HCT116 (cell line): ENCODE results near the gene VPS11. TPM values are rescaled to one million over a fixed set of nuclear protein-coding genes. Genes with fewer than 3 reads are reported as not detected.

Experiments used
- ATAC-seq: fragments of 200-7000 bp; cut with Tn5 transposase; 2 replicates; pipeline ENCODE4 v1.9.1; 2020; ENCODE audit warnings: mild to moderate bottlenecking, moderate library complexity
- BruUV-seq: library from RNA; stranded (reverse); fragments of 400-500 nt; replicated peaks from 2 replicates; lab custom pipeline; 2021; lab: Mats Ljungman, UMichigan
- CTCF ChIA-PET: fragments of 300-600 bp; sonication (Branson Sonifier 250); formaldehyde crosslinking; loops from one replicate; lab custom pipeline; 2021; ENCODE audit warnings: antibody characterized with exemption; lab: Charles Lee
- POLR2A ChIA-PET: fragments of 300-600, 350-600 bp; sonication (Branson Sonifier 250); formaldehyde crosslinking; loops from one replicate; lab custom pipeline; 2021; ENCODE audit warnings: antibody characterized with exemption; lab: Charles Lee
- RAD21 ChIA-PET, 2 experiments: fragments of 300-600 bp; sonication (Branson Sonifier 250); formaldehyde crosslinking; loops; one replicate each; lab custom pipeline; 2023; ENCODE audit warnings: low total read pairs in 2 of 2; ENCODE audit not compliant: uncharacterized antibody in 2 of 2, unreplicated experiment in 2 of 2, low non-redundant PET in 1 of 2; lab: Charles Lee
- DNase-seq: peaks from one replicate; pipeline ENCODE4 v3.0.0-alpha.2; 2010; ENCODE audit warnings: low read depth, low spot score
- H2AFZ ChIP-seq: fragments of 200-600 bp; shearing (Covaris generic), sonication (generic); 2 replicates; pipeline ENCODE4 v1.6.1; 2017; ENCODE audit warnings: low read depth, mixed run types, mixed read lengths, antibody characterized with exemption, low read length; ENCODE audit not compliant: poor library complexity, severe bottlenecking
- H3K27ac ChIP-seq: 2 replicates; pipeline ENCODE4 v1.5.1; 2012; ENCODE audit warnings: low read depth, low read length
- H3K27me3 ChIP-seq: fragments of 200-600 bp; sonication (generic); 2 replicates; pipeline ENCODE4 v1.6.1; 2016; ENCODE audit warnings: mixed run types, low read length, mixed read lengths; ENCODE audit not compliant: insufficient read depth
- H3K36me3 ChIP-seq, 2 experiments: fragments of 200-500 bp in 1 of 2; fragments of 200-600 bp in 1 of 2; sonication (Bioruptor generic) in 1 of 2; sonication (generic) in 1 of 2; 2 replicates each; pipeline versions ENCODE4 v1.5.1 to v1.6.1; 2014 to 2016; ENCODE audit warnings: low read length in 2 of 2, inconsistent platforms in 1 of 2, mixed read lengths in 1 of 2, mixed run types in 1 of 2; ENCODE audit not compliant: insufficient read depth in 2 of 2, control insufficient read depth in 1 of 2
- H3K4me1 ChIP-seq, 2 experiments: fragments of 200-600 bp in 1 of 2; sonication (generic) in 1 of 2; 2 replicates each; pipeline versions ENCODE4 v1.5.1 to v1.6.1; 2012 to 2017; ENCODE audit warnings: low read length in 2 of 2, inconsistent platforms in 1 of 2, mild to moderate bottlenecking in 1 of 2, mixed read lengths in 1 of 2, mixed run types in 1 of 2, moderate library complexity in 1 of 2; ENCODE audit not compliant: insufficient read depth in 2 of 2, control insufficient read depth in 1 of 2
- H3K4me2 ChIP-seq: fragments of 200-600 bp; sonication (generic); 2 replicates; pipeline ENCODE4 v1.6.1; 2017; ENCODE audit warnings: mixed run types, low read length, mixed read lengths
- H3K4me3 ChIP-seq, 2 experiments: fragments of 200-600 bp in 1 of 2; sonication (generic) in 1 of 2; replicated peaks in 1 of 2; 2 replicates each; pipeline ENCODE4 v1.5.1; 2011 to 2016; ENCODE audit warnings: low read length in 2 of 2, control low read depth in 1 of 2, low read depth in 1 of 2, mild to moderate bottlenecking in 1 of 2, mixed read lengths in 1 of 2, mixed run types in 1 of 2
- H3K79me2 ChIP-seq: fragments of 200-600 bp; sonication (generic); 2 replicates; pipeline ENCODE4 v1.6.1; 2017; ENCODE audit warnings: mild to moderate bottlenecking, mixed run types, low read length, moderate library complexity, mixed read lengths; ENCODE audit not compliant: insufficient read depth
- H3K9ac ChIP-seq: fragments of 200-600 bp; sonication (generic); 2 replicates; pipeline ENCODE4 v1.6.1; 2016; ENCODE audit warnings: low read length, mixed read lengths
- H3K9me2 ChIP-seq: fragments of 200-600 bp; sonication (generic), shearing (Covaris generic); 2 replicates; pipeline ENCODE4 v1.6.1; 2017; ENCODE audit warnings: mixed run types, mild to moderate bottlenecking, moderate library complexity; ENCODE audit not compliant: insufficient read depth
- H3K9me3 ChIP-seq, 2 experiments: fragments of 200-500 bp in 1 of 2; fragments of 200-600 bp in 1 of 2; sonication (Bioruptor generic) in 1 of 2; sonication (generic) in 1 of 2; 2 replicates each; pipeline ENCODE4 v1.6.1; 2014 to 2017; ENCODE audit warnings: low read length in 2 of 2, mixed read lengths in 2 of 2, inconsistent platforms in 1 of 2, low read depth in 1 of 2, mild to moderate bottlenecking in 1 of 2, mixed run types in 1 of 2, moderate library complexity in 1 of 2; ENCODE audit not compliant: control insufficient read depth in 1 of 2, insufficient read depth in 1 of 2
- H4K20me1 ChIP-seq: fragments of 200-600 bp; sonication (generic), shearing (Covaris generic); 2 replicates; pipeline ENCODE4 v1.6.1; 2017; ENCODE audit warnings: mixed run types, mild to moderate bottlenecking, moderate library complexity; ENCODE audit not compliant: insufficient read depth
- ATF3 ChIP-seq: IDR thresholded peaks from 2 replicates; pipeline ENCODE4 v1.6.1; 2012
- CEBPB ChIP-seq: IDR thresholded peaks from 2 replicates; pipeline ENCODE4 v1.6.1; 2012; ENCODE audit warnings: low read depth
- EGR1 ChIP-seq: IDR thresholded peaks from 2 replicates; pipeline ENCODE4 v1.6.1; 2012; ENCODE audit warnings: low read depth
- ELF1 ChIP-seq: IDR thresholded peaks from 2 replicates; pipeline ENCODE4 v1.6.1; 2012; ENCODE audit warnings: low read depth, borderline replicate concordance
- EZH2 ChIP-seq: fragments of 200-600 bp; sonication (generic); IDR thresholded peaks from 2 replicates; pipeline ENCODE4 v1.6.1; 2017; ENCODE audit warnings: antibody characterized with exemption, mixed run types
- EZH2phosphoT487 ChIP-seq: fragments of 200-600 bp; IDR thresholded peaks from 2 replicates; pipeline ENCODE4 v1.6.1; 2018; ENCODE audit warnings: antibody characterized with exemption, borderline replicate concordance
- FOSL1 ChIP-seq: IDR thresholded peaks from 2 replicates; pipeline ENCODE4 v1.6.1; 2012; ENCODE audit warnings: low read depth
- JUND ChIP-seq: IDR thresholded peaks from 2 replicates; pipeline ENCODE4 v1.6.1; 2012
- MAX ChIP-seq: IDR thresholded peaks from 2 replicates; pipeline ENCODE4 v1.6.1; 2012
- POLR2A ChIP-seq: IDR thresholded peaks from 2 replicates; pipeline ENCODE4 v1.7.0; 2011; ENCODE audit warnings: borderline replicate concordance; ENCODE audit not compliant: insufficient read depth, insufficient read length; ENCODE audit errors: extremely low read depth
- REST ChIP-seq: IDR thresholded peaks from 2 replicates; pipeline ENCODE4 v1.6.1; 2012; ENCODE audit warnings: low read depth
- SIN3A ChIP-seq: IDR thresholded peaks from 2 replicates; pipeline ENCODE4 v1.6.1; 2012; ENCODE audit warnings: low read depth
- SRF ChIP-seq: IDR thresholded peaks from 2 replicates; pipeline ENCODE4 v1.6.1; 2012; ENCODE audit warnings: low read depth
- TCF7L2 ChIP-seq: IDR thresholded peaks from 2 replicates; pipeline ENCODE4 v1.7.0; 2011; ENCODE audit warnings: borderline replicate concordance, inconsistent platforms; ENCODE audit not compliant: insufficient read depth, insufficient read length; ENCODE audit errors: extremely low read depth
- ZBTB33 ChIP-seq: IDR thresholded peaks from 2 replicates; pipeline ENCODE4 v1.6.1; 2011; ENCODE audit warnings: mild to moderate bottlenecking, low read length, moderate library complexity; ENCODE audit not compliant: insufficient replicate concordance; ENCODE audit errors: extremely low read depth
- ZFX ChIP-seq: fragments of 450-650 bp; IDR thresholded peaks from 2 replicates; pipeline ENCODE4 v1.6.1; 2017
- ZNF274 ChIP-seq: fragments of 200-500 bp; sonication (Bioruptor generic); IDR thresholded peaks from 2 replicates; pipeline ENCODE4 v1.6.1; 2014; ENCODE audit warnings: mild to moderate bottlenecking, low read depth, low read length, inconsistent platforms
- intact Hi-C: fragments of 100-400 bp; cut with micrococcal nuclease; formaldehyde crosslinking; loops from 2 replicates; pipeline ENCODE4 v1.10.0; 2022
- total RNA-seq: library from RNA; stranded (reverse); gene quantifications from one replicate; pipeline ENCODE4 v1.2.1, GENCODE V29; 2021; ENCODE audit not compliant: unreplicated experiment

The VPS11 gene
- total RNA-seq, 1 experiment from 2014 or later = 20.4 TPM

DNA sequence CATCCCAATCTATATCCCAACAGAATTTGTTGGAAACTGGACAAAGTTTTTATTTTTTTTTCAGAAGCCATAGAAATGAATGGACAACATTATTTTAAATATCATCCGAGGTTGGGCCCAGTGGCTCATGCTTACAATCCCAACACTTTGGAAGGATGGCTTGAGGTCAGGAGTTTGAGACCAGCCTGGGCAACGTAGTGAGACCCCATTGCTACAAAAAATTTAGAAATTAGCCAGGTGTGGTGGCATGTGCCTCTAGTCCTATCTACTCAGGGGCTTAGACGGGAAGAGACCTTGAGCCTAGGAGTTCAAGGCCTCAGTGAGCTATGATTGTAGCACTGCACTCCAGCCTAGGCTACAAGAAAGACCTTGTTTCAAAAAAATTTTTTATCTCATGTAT, 32.8 kb upstream of the VPS11 start:
- Histone ChIP-seq H3K36me3 (no peaks in the 10 kb centered on the region), H3K27ac (no peak overlapping the region), H3K4me2 (no peak overlapping the region), H3K79me2 (peaks cover 8% of the 10 kb centered on the region; the same call in 1 of the 2 replicates), H3K9me2 (no peaks in the 10 kb centered on the region), H3K9ac (no peak overlapping the region), H2AFZ (no peak overlapping the region), H3K9me3 (no peaks in the 10 kb centered on the region), H3K4me1 (peaks cover 0 to 26% of the 10 kb centered on the region in 2 experiments; a peak in 3 of 4 replicates), H3K27me3 (no peaks in the 10 kb centered on the region), H3K4me3 (no peak overlapping the region), H4K20me1 (no peaks in the 10 kb centered on the region)
- ATAC-seq (no peak), DNase-seq (no peak)
- TF ChIP-seq POLR2A (no peak), REST (no peak), FOSL1 (no peak), EZH2 (no peak), EZH2phosphoT487 (no peak), ATF3 (no peak), SRF (no peak), EGR1 (no peak), ZNF274 (no peak), CEBPB (no peak), JUND (no peak), ZBTB33 (no peak), TCF7L2 (no peak), ZFX (no peak), ELF1 (no peak), MAX (no peak), SIN3A (no peak)
- BruUV-seq = no TSS peak
- ChIA-PET POLR2A (no interaction called here), CTCF (no interaction called here), RAD21 (no interaction called here)
- intact Hi-C loops = no loop called here
